HFF-Myc (cell line): ENCODE measurements around the gene PDP2.
A peak's percentile ranks its signal among the peaks of the same experiment; 100 is the strongest.

Source experiments
- DNase-seq: peaks from one replicate; pipeline ENCODE4 v3.0.0-alpha.2; 2011; ENCODE audit warnings: low read depth; ENCODE audit errors: extremely low read depth
- H3K4me3 ChIP-seq: replicated peaks from 2 replicates; pipeline ENCODE4 v1.5.1; 2011; ENCODE audit warnings: low read depth, mild to moderate bottlenecking, control low read depth, low read length
- TF ChIP-seq, protein P1 (sequence below): IDR thresholded peaks from 2 replicates; pipeline ENCODE4 v1.5.1; 2012; ENCODE audit warnings: mild to moderate bottlenecking, low read depth, low read length, control low read depth; ENCODE audit errors: missing control alignments

The PDP2 gene

DNA sequence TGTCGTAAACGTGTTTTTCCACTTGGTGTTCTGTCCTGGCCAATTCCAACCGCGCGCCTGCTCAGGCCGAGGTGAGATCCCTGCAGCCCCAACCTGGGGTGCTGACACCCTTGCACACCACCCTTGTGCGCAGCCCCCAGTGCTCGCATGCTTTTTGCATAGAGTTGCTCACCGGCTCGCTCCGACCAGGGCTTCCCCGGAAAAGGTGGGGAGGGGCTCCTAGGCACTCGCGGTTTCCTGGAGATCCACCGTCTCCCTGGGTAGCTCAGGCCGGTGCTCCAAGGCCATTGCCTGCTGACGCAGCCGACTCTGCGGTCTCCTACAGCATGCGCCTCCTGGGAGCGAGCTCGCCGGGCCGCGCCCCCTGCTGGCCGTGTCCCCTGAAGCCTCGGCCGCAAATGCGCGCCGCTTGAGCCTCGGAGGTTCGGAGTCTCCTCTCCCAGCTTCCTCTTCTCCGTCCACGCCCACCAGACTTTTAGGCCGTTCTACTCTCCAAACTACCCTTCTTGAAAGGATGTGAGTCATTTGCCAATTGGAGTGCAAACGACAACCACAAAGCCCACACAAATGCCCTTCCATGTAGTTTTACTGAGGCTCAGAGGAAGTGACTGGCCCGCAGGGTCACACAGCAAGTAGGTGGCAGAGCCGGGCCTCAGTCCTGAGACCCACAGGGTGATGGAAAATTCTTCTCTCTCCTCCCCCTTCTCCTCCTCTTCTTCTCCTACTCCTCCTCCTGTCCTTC is 7.2 kb upstream of the PDP2 start:
- peak overlapping the region; percentile 49 for H3K4me3 ChIP-seq
- peak; percentile 100 for DNase-seq

GRCh38 chr16:66873685-66874055 is 6.6 kb upstream of the PDP2 start:
- H3K4me3 ChIP-seq: no peak overlapping the region
- no peak for DNase-seq
- TF ChIP-seq, protein P1, sequence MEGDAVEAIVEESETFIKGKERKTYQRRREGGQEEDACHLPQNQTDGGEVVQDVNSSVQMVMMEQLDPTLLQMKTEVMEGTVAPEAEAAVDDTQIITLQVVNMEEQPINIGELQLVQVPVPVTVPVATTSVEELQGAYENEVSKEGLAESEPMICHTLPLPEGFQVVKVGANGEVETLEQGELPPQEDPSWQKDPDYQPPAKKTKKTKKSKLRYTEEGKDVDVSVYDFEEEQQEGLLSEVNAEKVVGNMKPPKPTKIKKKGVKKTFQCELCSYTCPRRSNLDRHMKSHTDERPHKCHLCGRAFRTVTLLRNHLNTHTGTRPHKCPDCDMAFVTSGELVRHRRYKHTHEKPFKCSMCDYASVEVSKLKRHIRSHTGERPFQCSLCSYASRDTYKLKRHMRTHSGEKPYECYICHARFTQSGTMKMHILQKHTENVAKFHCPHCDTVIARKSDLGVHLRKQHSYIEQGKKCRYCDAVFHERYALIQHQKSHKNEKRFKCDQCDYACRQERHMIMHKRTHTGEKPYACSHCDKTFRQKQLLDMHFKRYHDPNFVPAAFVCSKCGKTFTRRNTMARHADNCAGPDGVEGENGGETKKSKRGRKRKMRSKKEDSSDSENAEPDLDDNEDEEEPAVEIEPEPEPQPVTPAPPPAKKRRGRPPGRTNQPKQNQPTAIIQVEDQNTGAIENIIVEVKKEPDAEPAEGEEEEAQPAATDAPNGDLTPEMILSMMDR: no peak

More for the DNA sequence above, 7.2 kb upstream of the PDP2 start:
- TF ChIP-seq, protein P1: peak; percentile 98

GRCh38 chr16:66874079-66874775 is 6.1 kb upstream of the PDP2 start:
- DNase-seq: no peak
- no peak overlapping the region for H3K4me3 ChIP-seq
- TF ChIP-seq, protein P1: no peak

- no peak overlapping the region for H3K4me3 ChIP-seq
- TF ChIP-seq, protein P1: no peak
- DNase-seq: no peak
Observed at GRCh38 chr16:66878067-66878466, 2.2 kb upstream of the PDP2 start.

- TF ChIP-seq, protein P1: no peak
- DNase-seq: no peak
- peak overlapping the region; percentile 91 for H3K4me3 ChIP-seq
Observed at GRCh38 chr16:66881014-66881417, 701 bp downstream of the PDP2 start.

GRCh38 chr16:66881560-66881959 is 1.2 kb downstream of the PDP2 start:
- TF ChIP-seq, protein P1: no peak
- H3K4me3 ChIP-seq: peak overlapping the region; percentile 91
- DNase-seq: no peak
